NCI-H524 treated with DMSO at 0.1 percent for 48 hours (cell line): ENCODE data around the gene SYNCRIP.
A peak's percentile ranks its signal among the peaks of the same experiment; 100 is the strongest.
"Not testable (repeated sequence)": the region's sequence is repeated elsewhere in the genome, so short reads cannot be mapped to it uniquely, and the experiment has no call there.

Experiments
- DNase-seq: peaks from one replicate; lab custom pipeline; 2025; lab: John Stamatoyannopoulos, UW

Gene SYNCRIP

GRCh38 chr6:85669735-85670194 lies 27.1 kb upstream of the SYNCRIP start:
- DNase-seq, result no peak

GRCh38 chr6:85662251-85662650 lies 19.6 kb upstream of the SYNCRIP start:
- no peak for DNase-seq

- DNase-seq, result no peak
These were observed 17.5 kb upstream of the SYNCRIP start for GRCh38 chr6:85660181-85660611.

- no peak for DNase-seq
These were observed 7.9 kb upstream of the SYNCRIP start for GRCh38 chr6:85650606-85651005.

- no peak for DNase-seq
These were observed 1.6 kb upstream of the SYNCRIP start for GRCh38 chr6:85644279-85644762.

GRCh38 chr6:85643537-85644278 lies 1.0 kb upstream of the SYNCRIP start:
- peak; percentile 48 for DNase-seq

- no peak for DNase-seq
These were observed 551 bp downstream of the SYNCRIP start for GRCh38 chr6:85641897-85642773.

GRCh38 chr6:85641522-85641896 lies 1.2 kb downstream of the SYNCRIP start:
- no peak for DNase-seq

GRCh38 chr6:85640821-85641220 lies 1.9 kb downstream of the SYNCRIP start:
- no peak for DNase-seq

- no peak for DNase-seq
These were observed 5.1 kb downstream of the SYNCRIP start for GRCh38 chr6:85637579-85637978.

GRCh38 chr6:85632164-85632942 lies 10.3 kb downstream of the SYNCRIP start:
- no peak for DNase-seq

GRCh38 chr6:85631117-85631516 lies 11.6 kb downstream of the SYNCRIP start:
- not testable (repeated sequence) for DNase-seq

- DNase-seq, result no peak
These were observed 14.3 kb downstream of the SYNCRIP start for GRCh38 chr6:85628353-85628752.

GRCh38 chr6:85620308-85620707 lies 22.4 kb downstream of the SYNCRIP start:
- DNase-seq, result no peak

GRCh38 chr6:85614780-85615179 lies 27.9 kb downstream of the SYNCRIP start:
- no peak for DNase-seq

- no peak for DNase-seq
These were observed 29.8 kb downstream of the SYNCRIP start for GRCh38 chr6:85612690-85613474.

- DNase-seq, result no peak
These were observed 32.3 kb downstream of the SYNCRIP start for GRCh38 chr6:85610182-85610895.

- no peak for DNase-seq
These were observed 40.6 kb downstream of the SYNCRIP start for GRCh38 chr6:85602100-85602499.

GRCh38 chr6:85600713-85601313 lies 41.9 kb downstream of the SYNCRIP start:
- no peak for DNase-seq
